Measurements from ENCODE around the gene BEST3.
"Not testable (repeated sequence)": the region's sequence is repeated elsewhere in the genome, so short reads cannot be mapped to it uniquely, and the experiment has no call there.

The BEST3 gene

DNA sequence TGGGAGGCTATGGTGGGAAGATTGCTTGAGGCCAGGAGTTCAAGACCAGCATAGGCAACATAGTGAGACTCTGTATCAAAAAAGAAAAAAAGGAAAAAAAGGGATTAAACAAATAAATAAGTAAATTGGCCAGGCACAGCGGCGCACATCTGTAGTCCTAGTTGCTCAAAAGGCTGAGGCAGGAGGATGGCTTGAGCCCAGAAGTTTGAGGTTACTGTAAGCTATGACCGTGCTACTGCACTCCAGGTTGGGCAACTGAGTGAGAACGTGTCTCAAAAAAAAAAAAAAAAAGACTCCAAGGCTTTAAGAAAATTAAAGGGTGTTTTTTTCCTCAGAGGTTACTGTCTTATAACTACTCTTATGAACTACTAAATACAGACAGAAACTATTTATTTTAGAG is 11.7 kb downstream of the BEST3 start:
- DNase-seq = no peak

DNA sequence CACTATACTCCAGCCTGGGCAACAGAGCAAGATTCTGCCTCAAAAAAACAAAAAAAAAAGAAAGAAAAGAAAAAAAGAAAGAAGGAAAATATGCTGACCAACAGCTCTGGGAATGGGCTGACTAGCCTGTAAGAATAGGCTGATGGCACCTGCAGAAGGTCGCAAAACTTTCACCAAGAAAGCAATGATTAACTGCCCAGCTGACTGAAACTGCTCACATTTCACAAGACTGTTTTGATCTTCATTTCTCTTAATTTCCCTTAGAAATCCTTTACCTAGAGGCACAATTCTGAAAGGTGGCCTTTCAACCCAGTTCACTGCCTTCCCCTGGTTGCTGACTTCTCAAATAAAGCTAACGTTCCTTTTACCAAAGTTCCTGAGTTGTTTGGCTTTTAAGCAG is 12.4 kb downstream of the BEST3 start:
- no peak for DNase-seq

DNA sequence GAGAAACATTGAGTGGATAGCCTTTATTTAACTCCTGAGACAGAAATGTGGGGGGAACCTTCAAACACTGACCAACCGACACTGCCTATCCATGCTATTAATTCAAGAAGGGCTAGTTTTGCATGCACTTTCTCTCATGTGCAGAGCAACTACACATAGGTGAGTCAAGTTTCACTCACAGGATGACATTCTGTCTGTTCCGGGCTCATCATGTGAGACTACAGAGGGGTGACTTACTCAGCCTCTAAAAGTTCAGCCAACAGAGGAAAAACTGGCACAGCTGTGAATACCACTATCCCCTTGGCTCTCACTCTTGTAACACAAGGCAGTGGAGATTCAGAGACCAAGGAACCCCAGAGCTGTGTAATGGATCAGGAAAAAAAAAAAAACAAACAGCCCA is 13.3 kb downstream of the BEST3 start:
- DNase-seq = no peak

DNA sequence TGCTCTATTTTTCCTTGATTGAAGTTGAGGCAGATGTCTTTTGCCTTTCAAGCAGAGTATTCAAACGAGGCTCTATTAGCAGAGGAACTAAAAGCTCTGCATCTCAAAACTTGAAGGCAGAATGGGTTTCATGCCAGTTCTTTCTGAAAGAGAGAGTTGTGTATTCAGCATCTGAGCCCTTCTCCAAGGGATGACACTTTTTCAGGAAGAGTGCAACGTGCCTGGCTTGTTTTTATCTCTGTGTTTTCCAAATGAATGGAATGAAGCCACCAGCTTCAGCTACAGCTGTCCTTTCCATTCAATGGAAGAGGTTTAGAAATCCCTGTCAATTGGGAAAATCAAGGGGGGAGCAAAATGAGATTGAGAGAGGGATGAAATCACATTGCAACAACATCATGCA is 14.6 kb downstream of the BEST3 start:
- DNase-seq = no peak

DNA sequence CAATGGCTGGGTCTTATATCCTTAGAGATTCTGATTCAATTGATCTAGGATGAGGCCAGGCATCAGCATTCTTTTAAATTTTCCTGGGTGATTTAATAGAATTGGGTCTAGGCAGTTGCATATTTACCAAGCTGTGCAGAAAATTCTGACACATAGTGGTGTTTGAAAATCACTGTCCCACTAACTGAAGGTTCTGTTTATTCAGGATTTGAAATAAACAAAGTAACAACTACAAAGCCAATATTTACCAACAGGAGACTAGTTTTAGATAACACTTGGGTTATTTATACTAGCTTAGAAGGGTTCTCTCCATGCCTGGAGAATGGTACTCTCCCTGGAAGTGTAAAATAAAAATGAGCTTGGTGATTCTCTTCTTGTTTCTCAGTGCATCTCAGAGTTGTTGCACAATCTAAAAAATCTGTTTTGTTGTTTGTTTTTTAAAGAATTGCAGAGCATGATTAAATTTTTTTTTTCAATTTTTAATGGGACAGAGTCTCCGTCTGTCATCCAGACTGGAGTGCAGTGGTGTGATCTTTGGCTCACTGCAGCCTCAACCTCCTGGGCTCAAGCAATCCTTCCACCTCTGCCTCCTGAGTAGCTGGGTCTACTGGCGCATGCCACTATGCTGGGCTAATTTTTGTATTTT is 16.9 kb downstream of the BEST3 start:
- DNase-seq = no peak

DNA sequence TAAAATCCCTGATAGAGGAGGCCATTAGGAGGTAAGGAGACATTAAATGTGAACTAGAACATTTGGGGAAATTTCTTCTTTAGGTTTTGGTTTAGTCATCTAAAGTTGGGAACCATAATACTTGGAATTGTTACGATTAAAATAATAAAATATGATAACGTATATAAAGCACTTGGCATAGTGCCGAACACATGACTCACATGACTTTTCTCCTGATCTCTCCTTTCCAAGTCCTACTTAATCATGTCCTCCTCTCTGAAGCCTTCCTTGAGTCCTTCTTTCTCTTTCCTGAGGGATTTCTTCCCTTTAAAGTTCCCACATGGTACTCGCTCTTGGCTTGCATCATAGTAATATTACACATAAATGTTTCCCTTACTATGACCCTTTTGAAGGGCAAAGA is 20.0 kb downstream of the BEST3 start:
- no peak for DNase-seq

DNA sequence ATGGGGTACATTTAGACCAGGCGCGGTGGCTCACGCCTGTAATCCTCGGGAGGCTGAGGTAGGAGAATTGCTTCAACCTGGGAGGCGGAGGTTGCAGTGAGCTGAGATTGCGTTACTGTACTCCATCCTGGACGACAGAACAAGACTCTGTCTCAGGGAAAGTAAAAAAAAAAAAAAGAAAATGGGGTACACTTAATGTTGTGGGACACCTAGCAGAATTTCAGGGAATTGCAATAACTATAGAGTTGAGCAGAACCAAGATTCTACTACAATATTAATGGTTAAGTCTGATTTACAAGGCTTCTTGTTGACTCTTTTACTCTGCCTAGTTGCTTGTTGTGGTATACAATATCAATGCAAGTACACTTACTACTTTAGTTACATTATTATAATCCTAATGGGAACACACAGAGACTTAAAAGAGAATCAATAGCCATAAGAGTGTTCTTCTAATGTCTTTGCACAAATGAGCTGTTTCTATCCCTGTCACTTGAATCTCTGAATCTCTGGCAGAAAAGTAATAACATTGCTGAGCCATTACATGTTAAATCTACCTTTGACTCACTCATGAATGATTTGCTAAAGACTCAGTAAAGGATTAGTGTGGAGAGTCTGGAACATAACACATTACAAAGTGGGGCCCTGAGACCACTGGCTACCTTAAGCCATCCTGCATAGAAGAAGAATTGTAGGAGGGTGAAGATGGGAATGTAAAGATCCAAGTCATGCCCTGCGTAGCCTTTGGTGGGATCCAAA is 22.7 kb downstream of the BEST3 start:
- DNase-seq = no peak

DNA sequence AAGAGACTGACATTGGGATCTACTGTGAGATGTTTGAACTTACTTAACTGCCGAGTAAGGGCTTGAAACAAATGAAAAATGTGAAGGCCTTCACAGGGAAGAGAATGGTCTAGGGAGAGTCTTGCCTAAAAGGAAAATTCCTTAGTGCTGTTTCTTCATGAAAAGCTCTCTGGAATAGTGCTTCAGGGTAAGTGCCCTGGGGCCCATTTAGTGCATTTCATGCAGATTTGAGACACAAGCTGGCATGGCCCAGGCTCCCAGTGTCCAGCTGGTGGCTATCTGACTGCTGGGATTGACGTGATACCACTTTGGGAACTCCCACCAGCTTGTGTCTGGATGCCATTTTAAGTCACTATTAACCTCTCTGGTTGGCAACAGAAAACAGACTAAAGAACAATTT is 26.9 kb downstream of the BEST3 start:
- no peak for DNase-seq

DNA sequence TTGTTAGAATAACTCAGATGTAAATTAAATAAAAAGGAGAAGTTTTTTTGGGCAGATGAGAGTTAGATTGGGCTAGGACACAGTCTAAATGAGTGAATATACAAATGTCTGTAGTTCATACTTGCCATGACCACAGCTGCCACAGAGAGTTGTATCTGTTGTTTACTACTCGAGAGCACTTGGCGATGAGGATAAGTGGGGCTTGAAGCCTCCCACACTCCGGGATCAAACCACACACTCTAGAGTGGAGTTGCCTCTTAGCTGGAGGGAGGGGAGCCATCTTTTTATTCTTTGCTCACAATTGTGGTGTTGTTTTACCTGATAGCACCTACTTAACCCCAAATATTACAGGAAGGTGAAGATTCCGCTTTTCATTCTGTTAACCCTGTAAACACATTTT is 27.5 kb downstream of the BEST3 start:
- no peak for DNase-seq

DNA sequence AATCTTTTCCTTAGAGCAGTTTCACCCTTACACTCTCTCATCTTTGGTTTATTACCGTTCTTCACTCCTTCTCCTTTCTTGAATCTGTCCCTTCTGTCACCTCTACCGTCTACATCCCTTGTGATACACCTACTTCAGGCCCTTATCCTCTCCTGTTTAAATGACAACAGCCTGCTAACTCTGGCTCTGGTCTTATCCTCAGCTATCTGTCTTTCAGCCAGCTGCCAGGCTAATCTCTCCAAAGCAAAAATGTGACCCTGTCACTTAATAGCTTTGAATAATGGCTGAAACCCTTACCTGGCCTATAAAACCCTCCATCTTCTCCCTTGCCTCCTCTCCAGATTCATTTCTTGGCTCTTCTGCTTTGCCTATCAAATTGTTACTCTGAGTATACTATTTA is 32.3 kb downstream of the BEST3 start:
- no peak for DNase-seq

DNA sequence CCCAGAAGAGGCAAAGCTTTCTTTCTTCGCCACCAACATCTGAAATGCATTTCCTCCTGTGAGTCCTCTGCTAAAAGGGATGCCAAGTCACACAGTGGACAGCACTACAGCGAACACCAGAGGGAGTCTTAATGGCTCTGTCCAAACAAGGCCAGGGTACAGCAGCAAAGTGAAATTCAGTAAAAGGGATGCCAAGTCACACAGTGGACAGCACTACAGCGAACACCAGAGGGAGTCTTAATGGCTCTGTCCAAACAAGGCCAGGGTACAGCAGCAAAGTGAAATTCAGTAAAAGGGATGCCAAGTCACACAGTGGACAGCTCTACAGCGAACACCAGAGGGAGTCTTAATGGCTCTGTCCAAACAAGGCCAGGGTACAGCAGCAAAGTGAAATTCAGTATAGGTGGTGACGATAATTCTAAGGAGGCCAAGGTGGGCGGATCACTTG is 34.1 kb downstream of the BEST3 start:
- DNase-seq = not testable (repeated sequence)

DNA sequence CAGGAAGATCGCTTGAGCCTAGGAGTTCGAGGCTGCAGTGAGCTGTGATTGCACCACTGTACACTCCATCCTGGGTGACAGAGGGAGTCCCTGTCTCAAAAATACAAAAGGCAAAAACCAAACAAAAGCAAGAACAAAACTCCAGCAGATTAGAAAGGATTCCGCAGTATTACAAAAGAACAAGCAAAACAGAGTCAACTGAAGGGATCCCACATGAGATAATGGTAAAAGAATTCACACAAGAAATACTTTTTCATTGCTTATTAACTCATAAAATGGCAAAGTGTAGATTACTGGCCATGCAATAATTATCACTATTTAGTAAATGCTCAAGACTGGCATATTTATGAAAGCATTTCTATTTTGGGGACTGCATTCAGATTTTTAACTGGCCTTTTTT is 35.4 kb downstream of the BEST3 start:
- no peak for DNase-seq

DNA sequence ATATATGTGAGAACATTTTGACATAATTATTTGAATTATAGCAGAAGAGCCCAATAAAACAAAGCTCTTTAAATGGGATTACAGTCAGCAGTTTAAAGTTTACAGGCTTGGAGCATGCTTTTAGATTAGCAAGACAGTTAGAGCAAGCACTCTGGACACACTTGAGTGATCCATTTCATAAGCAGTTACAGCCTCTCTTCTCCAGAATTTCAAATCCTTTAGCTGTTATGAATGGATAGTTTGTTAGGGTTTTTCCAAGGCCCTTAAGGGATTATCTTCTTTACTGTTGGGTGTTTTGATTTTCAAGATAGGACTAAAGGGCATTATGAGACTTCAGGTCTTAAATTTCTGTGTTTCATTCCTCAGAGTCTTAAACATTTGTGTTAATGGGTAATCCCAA is 36.3 kb downstream of the BEST3 start:
- DNase-seq = no peak

DNA sequence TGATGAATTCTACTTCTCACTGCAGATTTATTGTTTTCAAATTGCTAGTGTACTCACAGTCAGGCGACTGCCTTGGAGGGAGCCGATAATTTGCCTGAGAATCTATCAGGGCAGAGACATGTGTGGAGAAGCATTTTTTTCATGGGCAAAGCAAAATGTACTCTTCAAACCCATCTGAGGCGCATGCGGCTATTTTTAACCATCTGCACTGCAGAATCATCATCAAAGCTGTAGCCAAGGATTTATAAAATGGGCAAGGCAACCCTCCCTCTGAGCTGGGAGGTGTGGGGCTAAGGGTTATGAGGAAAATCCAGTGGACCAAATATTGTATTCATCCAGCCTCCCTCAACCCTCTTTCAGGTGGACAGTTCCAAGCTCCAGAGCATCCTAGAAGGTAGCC is 37.7 kb downstream of the BEST3 start:
- DNase-seq = no peak

DNA sequence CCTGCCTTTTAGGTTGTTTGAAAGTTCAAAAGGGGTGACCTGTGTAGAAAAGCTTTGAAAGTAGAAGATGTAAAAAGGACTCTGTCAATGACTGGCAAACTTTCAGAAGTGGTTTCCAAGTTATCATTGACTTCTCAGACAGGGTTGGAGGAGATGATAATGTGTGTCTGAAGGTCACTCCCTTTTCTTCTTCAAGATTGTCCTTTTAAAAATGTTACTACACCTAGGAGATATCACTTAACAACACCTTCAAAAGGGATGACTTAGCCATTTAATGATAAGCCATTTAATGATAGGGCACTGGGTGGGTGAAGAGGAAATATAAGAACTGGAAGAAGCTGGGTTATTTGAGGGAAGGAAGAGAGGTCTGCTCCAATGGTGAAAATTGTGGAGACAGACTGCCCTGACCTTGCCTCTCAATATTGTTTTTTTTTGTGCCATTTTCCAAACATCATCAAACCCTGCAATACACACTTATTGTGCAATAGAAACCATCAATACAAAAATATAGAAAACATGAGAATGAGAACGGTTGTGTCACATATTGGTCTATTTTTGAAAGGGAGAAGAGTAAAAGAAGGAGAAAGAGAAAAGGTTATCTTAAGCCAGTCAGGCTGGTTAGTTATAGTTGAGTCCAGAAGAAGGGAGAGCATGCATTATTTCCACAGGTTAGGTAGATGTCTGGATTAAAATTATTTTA is 38.8 kb downstream of the BEST3 start:
- no peak for DNase-seq

DNA sequence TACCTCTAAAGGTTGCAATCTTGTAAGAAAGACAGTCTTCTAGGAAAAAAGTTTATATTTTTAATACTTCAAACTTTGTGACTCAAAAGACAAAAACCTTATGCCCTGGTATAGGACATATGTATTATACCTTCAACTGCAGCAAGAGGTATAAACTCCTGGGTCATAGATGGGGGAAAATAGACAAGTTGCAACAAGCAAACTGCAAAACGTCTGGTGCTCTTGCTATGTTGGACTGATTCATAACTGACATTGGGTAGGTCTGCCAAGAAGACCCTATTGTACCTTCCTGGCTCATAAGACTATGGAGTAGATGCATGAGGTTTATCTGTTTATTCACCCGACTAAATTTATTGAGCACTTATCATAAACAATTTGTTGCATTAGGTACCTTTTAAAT is 40.9 kb downstream of the BEST3 start:
- DNase-seq = no peak

DNA sequence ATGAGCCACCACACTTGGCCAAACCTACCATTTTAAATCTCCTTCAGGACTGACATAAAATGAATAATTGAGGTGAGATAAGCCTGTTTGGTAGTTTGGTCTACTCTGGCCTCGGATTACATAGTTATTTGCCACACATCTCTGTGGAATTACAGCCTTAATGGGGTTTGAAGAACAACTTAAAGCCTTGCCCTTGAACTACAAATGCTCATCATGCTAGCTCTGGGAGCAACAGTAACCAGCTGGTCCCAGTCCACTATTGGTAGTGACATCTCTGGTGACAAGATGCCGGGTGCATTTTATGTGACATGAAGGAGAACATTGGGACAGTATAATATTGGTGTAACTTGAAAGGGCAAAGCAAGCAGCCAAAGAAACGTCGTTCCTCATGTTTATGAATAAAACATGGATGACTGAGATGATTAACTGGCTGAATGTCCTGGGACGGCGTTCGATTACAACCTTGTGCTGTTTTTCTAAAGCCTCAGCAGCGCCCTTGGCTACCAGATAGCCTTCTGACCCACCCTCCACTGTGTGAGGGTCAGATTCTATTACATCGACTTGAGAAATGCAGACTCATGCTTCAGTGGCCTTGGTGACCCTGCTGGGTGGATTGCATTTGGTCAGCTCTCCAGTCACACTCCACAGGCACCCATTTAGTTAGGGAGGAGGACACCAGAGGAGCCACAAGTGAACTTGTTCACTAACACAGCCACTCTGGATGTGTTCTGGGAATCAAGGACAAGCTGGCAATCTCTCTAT is 41.5 kb downstream of the BEST3 start:
- no peak for DNase-seq

DNA sequence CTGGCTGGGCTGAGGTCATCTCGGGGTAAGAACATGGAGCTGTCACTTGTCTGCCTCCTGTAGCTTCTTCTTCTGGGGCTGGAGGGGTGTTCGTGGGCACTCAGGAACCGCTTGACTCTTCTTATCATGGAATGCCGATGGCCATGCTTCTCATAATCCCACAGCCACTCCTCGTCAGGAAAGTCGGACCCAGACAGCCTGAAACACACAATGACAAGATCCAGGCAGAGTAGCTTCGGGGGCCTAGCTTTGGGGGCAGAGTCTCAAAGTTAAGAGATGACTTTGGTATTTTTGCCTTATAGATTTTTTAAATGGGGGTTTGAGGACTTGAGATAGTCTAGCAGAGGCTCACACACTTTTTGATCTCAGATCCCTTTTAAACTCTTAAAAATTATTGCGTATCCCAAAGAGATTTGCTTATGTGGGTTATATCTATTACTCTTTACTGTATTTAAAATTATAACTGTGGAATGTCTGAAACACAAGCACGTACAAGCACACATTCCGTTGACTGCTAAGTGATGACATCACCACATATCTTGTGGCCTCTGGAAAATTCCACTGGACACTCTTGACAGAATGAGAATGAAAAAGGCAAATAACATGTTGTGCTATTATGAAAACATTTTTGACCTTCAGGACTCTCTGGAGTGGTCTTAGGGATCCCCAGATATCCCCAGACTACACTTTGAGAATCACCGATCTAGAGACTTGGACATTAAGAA is 43.3 kb downstream of the BEST3 start:
- no peak for DNase-seq

DNA sequence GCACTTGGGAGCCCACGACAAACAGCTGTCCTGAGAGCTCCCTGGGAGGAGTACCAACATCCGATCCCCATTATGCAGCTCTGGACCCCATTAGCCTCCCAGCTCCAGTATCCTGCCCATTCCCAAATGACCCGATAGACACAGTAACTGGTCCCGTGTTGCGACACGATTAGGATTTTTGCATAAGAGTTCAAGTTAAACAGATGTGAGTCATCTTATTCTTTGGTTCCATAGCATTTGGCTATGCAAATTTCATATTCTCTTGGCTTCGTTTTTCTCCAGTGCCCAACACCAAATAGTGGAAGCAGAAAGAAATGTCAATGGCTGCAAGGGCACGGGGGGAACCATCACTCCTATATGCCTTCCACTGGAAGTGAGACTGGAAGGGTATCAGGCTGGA is 45.4 kb downstream of the BEST3 start:
- DNase-seq = no peak

DNA sequence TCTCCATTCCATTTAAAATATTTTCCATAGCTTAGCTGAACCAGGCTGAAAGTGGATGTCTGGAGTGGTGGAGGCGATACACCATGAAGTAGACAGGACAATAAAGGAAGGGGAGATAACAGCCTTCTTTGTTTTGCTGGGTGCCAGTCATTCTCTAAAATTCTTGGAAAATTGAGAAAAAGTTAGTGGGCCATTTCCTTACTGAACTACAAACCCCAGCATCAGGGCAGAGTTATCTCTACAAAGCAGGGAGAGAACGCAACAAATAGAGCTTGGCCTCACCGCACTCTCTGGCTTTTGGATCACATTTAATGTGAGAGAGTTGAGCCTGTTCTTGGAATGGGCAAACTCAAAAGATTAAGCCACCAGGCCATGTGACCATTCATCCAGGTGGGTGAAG is 47.2 kb downstream of the BEST3 start:
- no peak for DNase-seq

DNA sequence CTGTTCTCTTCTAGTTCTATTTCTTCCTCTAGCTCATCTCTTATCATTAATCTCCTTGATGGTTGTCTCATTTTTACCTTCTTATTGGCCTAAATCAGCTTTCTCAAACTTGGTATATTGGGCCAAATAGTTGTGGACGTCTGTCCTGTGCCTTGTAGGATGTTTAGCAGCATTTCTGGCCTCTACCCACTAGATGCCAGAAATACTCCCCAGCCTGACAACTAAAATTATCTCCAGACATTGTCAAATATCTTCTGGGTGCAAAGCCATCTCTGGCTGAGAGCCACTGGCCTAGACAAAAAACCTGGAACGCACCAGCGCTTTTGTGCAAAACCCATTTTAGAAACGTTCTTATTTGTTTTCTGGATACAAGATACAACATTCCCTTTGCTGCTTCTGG is 49.6 kb downstream of the BEST3 start:
- no peak for DNase-seq

DNA sequence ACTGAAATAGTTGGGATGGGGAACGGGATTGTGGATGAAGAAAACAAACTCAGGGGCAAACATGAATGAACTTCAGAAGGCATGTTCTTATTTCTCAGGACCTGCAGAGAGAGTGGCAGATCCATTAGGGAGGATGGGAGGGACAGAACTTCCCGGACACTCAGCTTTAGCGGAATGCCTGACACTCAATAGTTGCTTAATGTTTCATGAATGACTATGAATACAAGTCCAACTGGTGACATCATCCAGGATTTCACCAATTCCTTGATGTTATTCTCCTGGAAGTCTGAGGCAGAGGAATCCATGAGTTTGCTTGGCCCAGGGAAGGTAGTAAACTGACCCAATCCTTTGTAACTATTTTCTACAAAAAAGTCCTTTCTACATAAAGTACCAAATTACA is 50.6 kb downstream of the BEST3 start:
- no peak for DNase-seq

DNA sequence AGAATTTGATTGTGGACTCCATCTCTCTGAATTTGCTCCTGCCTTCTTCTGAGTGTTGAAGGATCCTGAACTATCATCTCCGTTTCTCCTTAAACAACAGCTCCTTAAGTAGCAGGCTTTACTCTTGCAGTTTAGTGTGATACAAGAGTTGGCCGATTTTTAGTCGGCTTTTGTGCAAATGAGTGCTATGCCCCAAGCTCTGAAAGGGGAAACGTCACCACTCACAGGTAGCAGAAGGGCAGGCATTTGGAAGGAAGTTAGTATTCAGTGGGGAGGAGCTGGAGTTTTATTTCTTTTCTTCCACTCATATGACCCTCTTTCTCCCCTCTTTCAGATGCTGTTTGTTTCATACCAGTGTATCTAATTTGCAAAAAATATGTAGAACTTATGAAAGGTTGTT is 51.9 kb downstream of the BEST3 start:
- DNase-seq = no peak

All from stimulated activated CD4-positive, alpha-beta T cell treated with anti-CD3 and anti-CD28 coated beads, Interleukin-4, amount 100 ng/mL, for 1 hour (primary cell).